Immature natural killer cell (primary cell): ENCODE results near the gene CYP51A1. TPM values are rescaled to one million over a fixed set of nuclear protein-coding genes. Genes with fewer than 3 reads are reported as not detected.

Experiments used
- DNase-seq, 3 donors: peaks; one replicate each; pipeline ENCODE4 v3.0.0; 2022; ENCODE audit warnings: mixed read lengths in 1 of 3
- H3K27ac Mint-ChIP-seq, 6 donors: one replicate each; pipeline ENCODE4 v1.8.0; 2020; ENCODE audit warnings: mixed read lengths in 6 of 6, mild to moderate bottlenecking in 5 of 6, inconsistent platforms in 4 of 6, moderate library complexity in 3 of 6
- H3K27me3 Mint-ChIP-seq, 3 donors: one replicate each; pipeline ENCODE4 v1.8.0; 2020 to 2021; ENCODE audit warnings: low read depth in 3 of 3, mild to moderate bottlenecking in 3 of 3, mixed read lengths in 3 of 3, moderate library complexity in 3 of 3, inconsistent platforms in 1 of 3
- H3K36me3 Mint-ChIP-seq, 3 donors: one replicate each; pipeline ENCODE4 v1.8.0; 2020; ENCODE audit warnings: mixed read lengths in 3 of 3, inconsistent platforms in 2 of 3, mild to moderate bottlenecking in 2 of 3
- H3K4me1 Mint-ChIP-seq, 2 donors: one replicate each; pipeline ENCODE4 v1.8.0; 2020; ENCODE audit warnings: inconsistent platforms in 2 of 2, mild to moderate bottlenecking in 2 of 2, mixed read lengths in 2 of 2, moderate library complexity in 1 of 2
- H3K4me3 Mint-ChIP-seq, 5 donors: one replicate each; pipeline ENCODE4 v1.8.0; 2020; ENCODE audit warnings: mild to moderate bottlenecking in 5 of 5, mixed read lengths in 5 of 5, inconsistent platforms in 3 of 5, moderate library complexity in 3 of 5
- H3K9me3 Mint-ChIP-seq, 6 donors: one replicate each; pipeline ENCODE4 v1.8.0; 2020; ENCODE audit warnings: mild to moderate bottlenecking in 6 of 6, mixed read lengths in 6 of 6, inconsistent platforms in 4 of 6, moderate library complexity in 3 of 6
- polyA plus RNA-seq, 3 donors: library from polyadenylated mRNA; unstranded; fragments of 300-500 nt; fragmentation: Illumina TruSeq; gene quantifications; one replicate each; pipeline ENCODE4 v1.2.3, GENCODE V29; 2021

The CYP51A1 gene
- polyA plus RNA-seq, 3 donors from 2014 or later = 8.2 to 17.1 (median 16.9) TPM

DNA sequence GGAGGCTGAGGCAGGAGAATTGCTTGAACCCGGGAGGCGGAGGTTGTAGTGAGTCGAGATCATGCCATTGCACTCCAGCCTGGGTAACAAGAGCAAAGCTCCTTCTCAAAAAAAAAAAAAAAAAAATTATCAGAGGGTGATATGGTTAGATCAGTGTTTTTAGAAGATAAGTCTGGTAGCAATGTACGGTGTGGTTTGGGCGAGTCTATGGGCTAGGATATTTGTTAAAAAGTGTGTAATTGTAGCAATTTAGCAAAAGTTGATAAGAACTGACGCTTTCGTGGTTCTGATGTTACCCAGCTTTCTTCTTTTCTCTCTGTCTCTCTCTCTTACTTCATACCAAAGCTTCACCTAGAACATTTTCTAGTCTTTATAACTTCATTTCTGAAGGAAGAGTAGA, 6.9 kb upstream of the CYP51A1 start:
- Mint-ChIP-seq H3K36me3 (no peaks in the 10 kb centered on the region), H3K27ac (no peak overlapping the region), H3K9me3 (no peaks in the 10 kb centered on the region), H3K4me1 (peaks cover 0 to under 1% of the 10 kb centered on the region in 2 donors), H3K4me3 (no peak overlapping the region), H3K27me3 (peaks cover 0 to 6% (median 2%) of the 10 kb centered on the region in 3 donors)
- DNase-seq = no peak

GRCh38 chr7:92137557-92137956, 3.3 kb upstream of the CYP51A1 start:
- Mint-ChIP-seq H3K4me3 (no peak overlapping the region), H3K27me3 (peaks cover 21 to 24% (median 22%) of the 10 kb centered on the region in 3 donors), H3K4me1 (peaks cover 25 to 28% of the 10 kb centered on the region in 2 donors), H3K27ac (no peak overlapping the region), H3K9me3 (no peaks in the 10 kb centered on the region), H3K36me3 (no peaks in the 10 kb centered on the region)
- no peak for DNase-seq

GRCh38 chr7:92135052-92135889, 994 bp upstream of the CYP51A1 start:
- DNase-seq = no peak
- H3K9me3 Mint-ChIP-seq = no peaks in the 10 kb centered on the region
- H3K4me3 Mint-ChIP-seq = peak overlapping the region; percentile 94 to 99 (median 97)
- H3K4me1 Mint-ChIP-seq = peaks cover 31% of the 10 kb centered on the region in 2 donors
- peak overlapping the region; percentile 98 to 100 (median 100) for H3K27ac Mint-ChIP-seq
- peaks cover 21 to 28% (median 22%) of the 10 kb centered on the region in 3 donors for H3K27me3 Mint-ChIP-seq
- H3K36me3 Mint-ChIP-seq = no peaks in the 10 kb centered on the region

DNA sequence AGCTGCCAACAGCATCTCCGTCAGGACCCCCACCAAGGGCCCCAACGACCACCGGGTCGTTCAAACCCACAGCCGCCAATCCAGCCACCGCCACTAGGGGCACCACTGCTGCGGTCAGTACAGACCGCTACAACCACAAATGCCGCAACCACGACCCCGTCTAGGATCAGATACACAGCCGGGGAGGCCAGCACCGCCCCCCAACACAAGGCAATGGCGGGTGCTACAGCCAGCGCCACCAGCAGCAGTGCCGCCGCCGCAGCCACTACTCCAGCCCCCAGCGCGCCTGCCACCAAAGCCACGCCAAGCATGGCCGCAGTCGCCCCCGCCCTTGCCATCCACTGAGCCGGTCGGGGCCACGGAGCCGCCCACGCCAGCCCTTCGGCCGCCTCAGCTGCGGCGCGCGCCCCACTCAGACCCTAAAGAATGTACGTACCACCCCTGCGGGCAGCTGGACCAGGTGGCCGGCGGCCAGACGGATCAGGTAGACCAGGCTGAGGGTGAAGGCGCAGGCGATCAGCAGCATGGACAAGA, 473 bp downstream of the CYP51A1 start:
- H3K36me3 Mint-ChIP-seq = no peaks in the 10 kb centered on the region
- DNase-seq = peak; percentile 74 to 81 (median 78)
- peaks cover 21 to 28% (median 22%) of the 10 kb centered on the region in 3 donors for H3K27me3 Mint-ChIP-seq
- peaks cover 31% of the 10 kb centered on the region in 2 donors for H3K4me1 Mint-ChIP-seq
- peak overlapping the region; percentile 94 to 99 (median 97) for H3K4me3 Mint-ChIP-seq
- no peaks in the 10 kb centered on the region for H3K9me3 Mint-ChIP-seq
- H3K27ac Mint-ChIP-seq = peak overlapping the region; percentile 98 to 100 (median 100)

DNA sequence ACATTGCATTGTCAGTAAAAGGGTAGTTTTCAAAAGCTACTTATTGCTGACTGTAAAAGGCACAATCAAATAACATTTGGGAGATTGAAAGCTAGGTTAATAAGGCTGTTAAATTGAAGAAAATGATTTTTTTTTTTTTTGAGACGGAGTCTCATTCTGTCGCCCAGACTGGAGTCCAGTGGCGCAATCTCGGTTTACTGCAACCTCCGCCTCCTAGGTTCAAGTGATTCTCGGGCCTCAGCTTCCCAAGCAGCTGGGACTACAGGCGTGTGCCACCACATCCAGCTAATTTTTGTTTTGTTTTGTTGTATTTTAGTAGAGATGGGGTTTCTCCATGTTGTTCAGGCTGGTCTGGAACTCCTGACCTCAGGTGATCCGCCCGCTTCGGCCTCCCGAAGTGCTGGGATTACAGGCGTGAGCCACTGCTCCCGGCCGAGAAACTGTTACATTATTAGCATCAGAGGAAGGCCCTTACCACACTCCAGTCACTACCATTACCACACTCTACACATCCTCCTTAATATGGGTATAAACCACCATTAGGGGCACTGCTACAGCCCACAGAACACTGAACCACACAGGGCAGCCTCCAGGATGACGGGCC, 1.0 kb downstream of the CYP51A1 start:
- peaks cover 0 to 1% (median 0%) of the 10 kb centered on the region in 3 donors for H3K36me3 Mint-ChIP-seq
- H3K9me3 Mint-ChIP-seq = no peaks in the 10 kb centered on the region
- peak overlapping the region; percentile 94 to 99 (median 97) for H3K4me3 Mint-ChIP-seq
- peak overlapping the region; percentile 98 to 100 (median 100) for H3K27ac Mint-ChIP-seq
- peaks cover 31% of the 10 kb centered on the region in 2 donors for H3K4me1 Mint-ChIP-seq
- no peak for DNase-seq
- peaks cover 19 to 28% (median 22%) of the 10 kb centered on the region in 3 donors for H3K27me3 Mint-ChIP-seq

GRCh38 chr7:92131764-92132330, 2.4 kb downstream of the CYP51A1 start:
- Mint-ChIP-seq H3K4me1 (peaks cover 31% of the 10 kb centered on the region in 2 donors), H3K9me3 (no peaks in the 10 kb centered on the region), H3K27ac (peak overlapping the region in 1 of 6 donors; percentile 100), H3K4me3 (no peak overlapping the region), H3K36me3 (peaks cover 0 to 11% (median 7%) of the 10 kb centered on the region in 3 donors), H3K27me3 (peaks cover 16 to 28% (median 22%) of the 10 kb centered on the region in 3 donors)
- DNase-seq = no peak

GRCh38 chr7:92131093-92131492, 3.2 kb downstream of the CYP51A1 start:
- peaks cover 0 to 17% (median 7%) of the 10 kb centered on the region in 3 donors for H3K36me3 Mint-ChIP-seq
- peaks cover 15 to 30% (median 20%) of the 10 kb centered on the region in 3 donors for H3K27me3 Mint-ChIP-seq
- H3K27ac Mint-ChIP-seq = peak overlapping the region in 1 of 6 donors; percentile 43
- DNase-seq = no peak
- H3K4me1 Mint-ChIP-seq = peaks cover 30% of the 10 kb centered on the region in 2 donors
- H3K4me3 Mint-ChIP-seq = no peak overlapping the region
- H3K9me3 Mint-ChIP-seq = no peaks in the 10 kb centered on the region

- Mint-ChIP-seq H3K36me3 (peaks cover 39 to 71% (median 42%) of the 10 kb centered on the region in 3 donors), H3K27ac (no peak overlapping the region), H3K4me1 (peaks cover 6 to 13% of the 10 kb centered on the region in 2 donors)
Measured at GRCh38 chr7:92121681-92122080, 12.6 kb downstream of the CYP51A1 start.

DNA sequence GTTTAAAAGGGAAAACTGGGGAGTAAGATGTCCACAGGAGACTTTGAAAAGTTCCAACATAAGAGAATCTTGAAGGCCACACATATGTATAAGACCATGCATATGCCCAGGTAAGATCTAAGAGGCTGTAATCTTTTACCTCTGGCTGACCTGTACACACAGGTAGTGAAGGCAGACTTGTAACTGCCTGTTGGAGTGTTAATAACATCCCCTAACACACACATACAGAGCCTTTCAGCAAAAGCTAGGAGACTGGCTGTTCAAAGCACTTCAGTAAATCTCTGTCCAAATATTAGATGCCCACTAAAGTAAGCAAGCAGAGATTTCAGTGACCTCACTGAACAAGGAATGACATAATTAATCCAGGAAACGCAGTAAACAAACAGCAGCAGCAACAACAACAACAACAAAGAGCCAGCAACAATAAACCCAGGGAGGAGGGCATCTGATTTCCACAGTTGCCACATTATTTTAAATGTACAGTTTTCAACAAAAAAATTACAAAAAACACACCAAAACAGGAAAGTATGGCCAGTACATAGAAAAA, 15.0 kb downstream of the CYP51A1 start:
- Mint-ChIP-seq H3K27ac (no peak overlapping the region), H3K4me1 (peaks cover 6 to 13% of the 10 kb centered on the region in 2 donors)

More at GRCh38 chr7:92121681-92122080, 12.6 kb downstream of the CYP51A1 start:
- DNase-seq = no peak
- Mint-ChIP-seq H3K9me3 (no peaks in the 10 kb centered on the region), H3K4me3 (no peak overlapping the region), H3K27me3 (peaks cover 0 to 7% (median 0%) of the 10 kb centered on the region in 3 donors)

DNA sequence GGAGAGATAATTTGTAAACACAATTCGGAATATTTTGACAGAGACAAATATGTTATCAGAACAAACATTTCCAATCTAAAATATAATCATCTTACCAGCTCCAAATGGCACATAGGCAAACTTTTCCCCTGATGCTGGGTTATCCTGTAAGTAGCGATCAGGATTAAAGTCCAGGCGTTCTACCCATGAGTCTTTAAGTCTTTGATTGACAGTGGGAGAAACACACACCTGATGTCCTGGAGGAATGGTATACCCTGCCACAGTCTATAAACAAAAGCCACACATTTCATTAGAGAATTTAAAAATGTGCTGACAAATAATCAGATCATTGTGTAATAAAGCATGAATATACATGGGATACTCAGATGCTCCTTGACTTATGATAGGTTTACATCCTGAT, 17.3 kb downstream of the CYP51A1 start:
- peaks cover 6 to 8% of the 10 kb centered on the region in 2 donors for H3K4me1 Mint-ChIP-seq
- H3K27me3 Mint-ChIP-seq = peaks cover 0 to 8% (median 0%) of the 10 kb centered on the region in 3 donors
- peaks cover 20 to 69% (median 36%) of the 10 kb centered on the region in 3 donors for H3K36me3 Mint-ChIP-seq
- no peak overlapping the region for H3K4me3 Mint-ChIP-seq
- no peak for DNase-seq
- H3K27ac Mint-ChIP-seq = no peak overlapping the region
- H3K9me3 Mint-ChIP-seq = no peaks in the 10 kb centered on the region

More for the DNA sequence above, 15.0 kb downstream of the CYP51A1 start:
- H3K4me3 Mint-ChIP-seq = no peak overlapping the region
- peaks cover 34 to 76% (median 43%) of the 10 kb centered on the region in 3 donors for H3K36me3 Mint-ChIP-seq
- DNase-seq = no peak
- no peaks in the 10 kb centered on the region for H3K9me3 Mint-ChIP-seq
- peaks cover 0 to 4% (median 0%) of the 10 kb centered on the region in 3 donors for H3K27me3 Mint-ChIP-seq

DNA sequence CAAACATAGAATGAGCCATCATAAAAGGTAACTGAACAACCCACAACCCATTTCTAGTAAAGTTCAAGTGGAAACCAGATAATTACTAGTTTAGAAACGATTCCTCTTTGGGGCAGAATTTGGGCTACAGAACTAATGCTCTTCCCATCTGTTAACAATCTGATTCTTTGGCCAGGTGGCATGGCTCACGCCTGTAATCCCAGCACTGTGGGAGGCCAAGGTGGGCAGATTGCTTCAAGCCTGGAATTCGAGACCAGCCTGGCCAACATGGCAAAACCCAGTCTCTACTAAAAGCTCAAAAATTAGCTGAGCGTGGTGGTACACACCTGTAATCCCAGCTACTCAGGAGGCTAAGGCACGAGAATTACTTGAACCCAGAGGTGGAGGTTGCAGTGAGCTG, 18.5 kb downstream of the CYP51A1 start:
- no peaks in the 10 kb centered on the region for H3K9me3 Mint-ChIP-seq

DNA sequence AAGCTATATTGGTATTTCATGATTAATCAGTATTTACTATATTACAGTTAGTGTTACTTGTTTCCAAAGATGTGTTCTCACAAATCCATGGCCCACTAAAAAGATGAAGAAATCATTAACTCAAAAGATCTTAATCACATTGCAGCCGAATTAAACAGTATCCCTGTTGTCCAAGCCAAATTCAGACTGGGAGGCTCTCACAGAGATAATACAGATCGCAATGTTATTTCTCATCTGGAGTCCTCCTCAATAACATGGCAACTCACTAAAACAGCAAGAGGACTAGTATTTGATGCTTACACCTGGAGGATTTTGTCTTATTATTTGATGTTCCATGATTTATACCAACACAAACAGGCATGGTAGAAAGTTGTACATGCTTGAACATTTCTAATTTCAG, 23.4 kb downstream of the CYP51A1 start:
- DNase-seq = no peak
- peaks cover 0 to 5% (median 0%) of the 10 kb centered on the region in 3 donors for H3K27me3 Mint-ChIP-seq
- no peak overlapping the region for H3K4me3 Mint-ChIP-seq
- no peak overlapping the region for H3K27ac Mint-ChIP-seq
- no peaks in the 10 kb centered on the region for H3K9me3 Mint-ChIP-seq
- no peaks in the 10 kb centered on the region for H3K4me1 Mint-ChIP-seq
- H3K36me3 Mint-ChIP-seq = peaks cover 16 to 52% (median 26%) of the 10 kb centered on the region in 3 donors

More for the DNA sequence above, 18.5 kb downstream of the CYP51A1 start:
- no peak for DNase-seq
- Mint-ChIP-seq H3K4me1 (peaks cover 6 to 8% of the 10 kb centered on the region in 2 donors), H3K36me3 (peaks cover 15 to 61% (median 27%) of the 10 kb centered on the region in 3 donors), H3K27me3 (peaks cover 0 to 6% (median 0%) of the 10 kb centered on the region in 3 donors), H3K4me3 (no peak overlapping the region), H3K27ac (no peak overlapping the region)

GRCh38 chr7:92108821-92109220, 25.5 kb downstream of the CYP51A1 start:
- no peak for DNase-seq
- H3K4me1 Mint-ChIP-seq = no peaks in the 10 kb centered on the region
- H3K4me3 Mint-ChIP-seq = no peak overlapping the region
- H3K27me3 Mint-ChIP-seq = peaks cover 0 to 3% (median 0%) of the 10 kb centered on the region in 3 donors
- peaks cover 22 to 45% (median 23%) of the 10 kb centered on the region in 3 donors for H3K36me3 Mint-ChIP-seq
- peak overlapping the region in 1 of 6 donors; percentile 61 for H3K27ac Mint-ChIP-seq
- no peaks in the 10 kb centered on the region for H3K9me3 Mint-ChIP-seq
